GM23248 (cell line): ENCODE data around the gene TRIM44. TPM values are rescaled to one million over a fixed set of nuclear protein-coding genes. Genes with fewer than 3 reads are reported as not detected.
A peak's percentile ranks its signal among the peaks of the same experiment; 100 is the strongest.

ENCODE experiments used
- DNase-seq: peaks from one replicate; pipeline ENCODE4 v3.0.0-alpha.2; 2015
- H2AFZ ChIP-seq: fragments of 200-600 bp; sonication (generic); 2 replicates; pipeline ENCODE4 v1.6.1; 2016; ENCODE audit warnings: antibody characterized with exemption
- H3F3A ChIP-seq: fragments of 200-600 bp; sonication (generic); 2 replicates; pipeline ENCODE4 v1.6.1; 2016; ENCODE audit warnings: mild to moderate bottlenecking, antibody characterized with exemption, mixed run types; ENCODE audit not compliant: insufficient read depth
- H3K27ac ChIP-seq: fragments of 200-600 bp; sonication (generic); 2 replicates; pipeline ENCODE4 v1.5.1; 2016; ENCODE audit warnings: mild to moderate bottlenecking
- H3K27me3 ChIP-seq: fragments of 200-600 bp; sonication (generic); replicated peaks from 2 replicates; pipeline ENCODE4 v1.6.1; 2016; ENCODE audit warnings: mild to moderate bottlenecking; ENCODE audit not compliant: insufficient read depth
- H3K36me3 ChIP-seq: fragments of 200-600 bp; sonication (generic); 2 replicates; pipeline ENCODE4 v1.6.1; 2016; ENCODE audit warnings: low read depth, mild to moderate bottlenecking
- H3K4me1 ChIP-seq: fragments of 200-600 bp; sonication (generic); 2 replicates; pipeline ENCODE4 v1.6.1; 2016; ENCODE audit warnings: mild to moderate bottlenecking; ENCODE audit not compliant: insufficient read depth
- H3K4me2 ChIP-seq: fragments of 200-600 bp; sonication (generic); one replicate; pipeline ENCODE4 v1.6.1; 2016; ENCODE audit warnings: mild to moderate bottlenecking; ENCODE audit not compliant: unreplicated experiment
- H3K4me3 ChIP-seq: fragments of 200-600 bp; sonication (generic); 2 replicates; pipeline ENCODE4 v1.5.1; 2016; ENCODE audit warnings: mild to moderate bottlenecking
- H3K79me2 ChIP-seq: fragments of 200-600 bp; sonication (generic); 2 replicates; pipeline ENCODE4 v1.6.1; 2016; ENCODE audit warnings: mild to moderate bottlenecking; ENCODE audit not compliant: insufficient read depth
- H3K9ac ChIP-seq: fragments of 200-600 bp; sonication (generic); 2 replicates; pipeline ENCODE4 v1.6.1; 2016; ENCODE audit warnings: mild to moderate bottlenecking
- H3K9me2 ChIP-seq: fragments of 200-600 bp; sonication (generic); 2 replicates; pipeline ENCODE4 v1.6.1; 2016; ENCODE audit warnings: mixed run types, mild to moderate bottlenecking, moderate library complexity; ENCODE audit not compliant: insufficient read depth
- H3K9me3 ChIP-seq: fragments of 200-600 bp; sonication (generic); one replicate; pipeline ENCODE4 v1.6.1; 2017; ENCODE audit warnings: low read depth
- H4K20me1 ChIP-seq: fragments of 200-600 bp; sonication (generic); 2 replicates; pipeline ENCODE4 v1.6.0; 2016; ENCODE audit not compliant: insufficient read depth
- EZH2 ChIP-seq: fragments of 200-600 bp; sonication (generic); IDR thresholded peaks from 2 replicates; pipeline ENCODE4 v1.6.1; 2018; ENCODE audit warnings: antibody characterized with exemption, mild to moderate bottlenecking; ENCODE audit not compliant: insufficient read depth, poor library complexity, severe bottlenecking
- EZH2phosphoT487 ChIP-seq: fragments of 200-600 bp; sonication (generic); IDR thresholded peaks from 2 replicates; pipeline ENCODE4 v1.6.1; 2018; ENCODE audit warnings: antibody characterized with exemption, moderate library complexity, mild to moderate bottlenecking, low read depth; ENCODE audit not compliant: insufficient read depth
- WGBS, 2 experiments: methylation state at CpG; one replicate each; pipeline ENCODE4 v1.1.6; 2015 to 2017; ENCODE audit warnings: low lambda C conversion rate in 2 of 2, low coverage in 1 of 2; ENCODE audit errors: missing lambda C conversion rate in 2 of 2; 5-methylcytosine and 5-hydroxymethylcytosine counted together
- in situ Hi-C: fragments of 300-500 bp; cut with MboI; formaldehyde crosslinking; loops from 2 replicates; pipeline ENCODE4 v1.15.0; 2020
- polyA plus RNA-seq: library from polyadenylated mRNA; unstranded; fragments of >200 nt; fragmentation: Nextera tagmentation; extraction: Ambion mirVana; gene quantifications from 2 replicates; pipeline ENCODE4 v1.2.1, GENCODE V29; 2016
- total RNA-seq: library from RNA; depleted of rRNA; stranded (reverse); fragments of >200 nt; shearing (Covaris generic); gene quantifications from 2 replicates; pipeline ENCODE4 v1.2.3, GENCODE V29; 2014

TRIM44 gene
- total and polyA plus RNA-seq, 2 experiments from 2014 or later, result 32.2 to 37.1 TPM

- 96 to 99% methylated on average over 4 of the region's 4 CpGs for WGBS, 2 experiments
- TF ChIP-seq EZH2 (no peak), EZH2phosphoT487 (no peak)
Observed at GRCh38 chr11:35740061-35740799, 77.7 kb downstream of the TRIM44 start.

GRCh38 chr11:35742707-35743454 is 80.3 kb downstream of the TRIM44 start:
- no peak overlapping the region for H3K4me2 ChIP-seq
- no peak for TF ChIP-seq EZH2
- TF ChIP-seq EZH2phosphoT487, result no peak
- H2AFZ ChIP-seq, result no peak overlapping the region
- H3F3A ChIP-seq, result no peaks in the 10 kb centered on the region
- H3K9ac ChIP-seq, result no peak overlapping the region
- no peaks in the 10 kb centered on the region for H3K36me3 ChIP-seq
- in situ Hi-C loops, result no loop called here
- H3K27me3 ChIP-seq, result no peaks in the 10 kb centered on the region
- no peak overlapping the region for H3K4me3 ChIP-seq
- peaks cover 7% of the 10 kb centered on the region; the same call in 1 of the 2 replicates for H3K79me2 ChIP-seq
- H4K20me1 ChIP-seq, result no peaks in the 10 kb centered on the region
- no peaks in the 10 kb centered on the region for H3K4me1 ChIP-seq
- 97% methylated on average over 4 of the region's 4 CpGs for WGBS, 2 experiments
- H3K27ac ChIP-seq, result no peak overlapping the region
- H3K9me2 ChIP-seq, result no peaks in the 10 kb centered on the region
- DNase-seq, result no peak
- H3K9me3 ChIP-seq, result no peaks in the 10 kb centered on the region

More at GRCh38 chr11:35740061-35740799, 77.7 kb downstream of the TRIM44 start:
- Histone ChIP-seq H3K27me3 (no peaks in the 10 kb centered on the region), H3K9me3 (no peaks in the 10 kb centered on the region), H3F3A (no peaks in the 10 kb centered on the region), H3K9me2 (no peaks in the 10 kb centered on the region), H2AFZ (no peak overlapping the region), H3K36me3 (0 out of 2 replicates have a peak, but pooled peaks cover 5% of the 10 kb centered on the region), H3K9ac (no peak overlapping the region), H3K4me3 (no peak overlapping the region), H3K4me1 (no peaks in the 10 kb centered on the region), H3K27ac (no peak overlapping the region), H3K4me2 (no peak overlapping the region), H4K20me1 (no peaks in the 10 kb centered on the region), H3K79me2 (no peaks in the 10 kb centered on the region; the same call in 1 of the 2 replicates)
- no peak for DNase-seq
- in situ Hi-C loops, result no loop called here

- H3K4me3 ChIP-seq, result no peak overlapping the region
- WGBS, 2 experiments, result 67 to 73% methylated on average over 4 of the region's 4 CpGs
Observed at GRCh38 chr11:35746356-35747153, 84.0 kb downstream of the TRIM44 start.

GRCh38 chr11:35747668-35748067 is 85.1 kb downstream of the TRIM44 start:
- no peak for TF ChIP-seq EZH2phosphoT487

More at GRCh38 chr11:35746356-35747153, 84.0 kb downstream of the TRIM44 start:
- Histone ChIP-seq H3K4me1 (peaks cover 10% of the 10 kb centered on the region), H3K9me2 (no peaks in the 10 kb centered on the region), H3K27me3 (no peaks in the 10 kb centered on the region), H3F3A (peaks cover 8% of the 10 kb centered on the region), H3K9me3 (no peaks in the 10 kb centered on the region), H3K9ac (no peak overlapping the region), H4K20me1 (peaks cover 5% of the 10 kb centered on the region; the same call in 1 of the 2 replicates), H3K27ac (no peak overlapping the region), H3K4me2 (no peak overlapping the region), H3K36me3 (no peaks in the 10 kb centered on the region), H2AFZ (no peak overlapping the region), H3K79me2 (peaks cover 7% of the 10 kb centered on the region; the same call in 1 of the 2 replicates)
- in situ Hi-C loops, result no loop called here
- TF ChIP-seq EZH2phosphoT487 (no peak), EZH2 (no peak)
- peak; percentile 13 for DNase-seq

More at GRCh38 chr11:35747668-35748067, 85.1 kb downstream of the TRIM44 start:
- no peak overlapping the region for H3K27ac ChIP-seq
- H3K36me3 ChIP-seq, result no peaks in the 10 kb centered on the region
- H4K20me1 ChIP-seq, result peaks cover 10% of the 10 kb centered on the region; the same call in 1 of the 2 replicates
- peaks cover 16% of the 10 kb centered on the region for H3K4me1 ChIP-seq
- no peaks in the 10 kb centered on the region for H3K9me2 ChIP-seq
- no peaks in the 10 kb centered on the region for H3K27me3 ChIP-seq
- H3K9me3 ChIP-seq, result no peaks in the 10 kb centered on the region
- in situ Hi-C loops, result no loop called here
- no peak overlapping the region for H3K4me2 ChIP-seq
- H3K9ac ChIP-seq, result no peak overlapping the region
- H3F3A ChIP-seq, result peaks cover 8% of the 10 kb centered on the region
- 90 to 93% methylated on average over 4 of the region's 4 CpGs for WGBS, 2 experiments
- H2AFZ ChIP-seq, result no peak overlapping the region
- H3K79me2 ChIP-seq, result peaks cover 7% of the 10 kb centered on the region; the same call in 1 of the 2 replicates
- no peak overlapping the region for H3K4me3 ChIP-seq
- DNase-seq, result no peak
